Spleen (tissue), 11 donors: Measurements from ENCODE around the gene FASN. TPM values are rescaled to one million over a fixed set of nuclear protein-coding genes. Genes with fewer than 3 reads are reported as not detected.
A peak's percentile ranks its signal among the peaks of the same experiment; 100 is the strongest.

Source experiments
- DNase-seq: peaks from one replicate; pipeline ENCODE4 v3.0.0-alpha.2; 2020
- H3K27ac ChIP-seq, 8 donors: fragments of 200-600 bp; sonication (generic) in 7 of 8; 1 replicate in 4 of 8; 2 replicates in 4 of 8; pipeline versions ENCODE4 v1.5.0 to v1.8.0; 2016 to 2021; ENCODE audit warnings: inconsistent platforms in 4 of 8, mild to moderate bottlenecking in 4 of 8, moderate library complexity in 1 of 8
- H3K27me3 ChIP-seq, 7 donors: fragments of 200-600 bp; sonication (generic) in 6 of 7; replicated peaks in 1 of 7; 1 replicate in 4 of 7; 2 replicates in 3 of 7; pipeline versions ENCODE4 v1.5.0 to v1.8.0; 2016 to 2021; ENCODE audit warnings: inconsistent platforms in 3 of 7, mild to moderate bottlenecking in 1 of 7
- H3K36me3 ChIP-seq, 6 donors: fragments of 200-600 bp; sonication (generic) in 5 of 6; 1 replicate in 4 of 6; 2 replicates in 2 of 6; pipeline versions ENCODE4 v1.5.0 to v1.8.0; 2016 to 2021; ENCODE audit warnings: inconsistent platforms in 2 of 6
- H3K4me1 ChIP-seq, 6 donors: fragments of 200-600 bp; sonication (generic) in 5 of 6; 1 replicate in 3 of 6; 2 replicates in 3 of 6; pipeline versions ENCODE4 v1.5.0 to v1.8.0; 2016 to 2021; ENCODE audit warnings: inconsistent platforms in 3 of 6
- H3K4me3 ChIP-seq, 8 donors: fragments of 200-600 bp; sonication (generic) in 7 of 8; 1 replicate in 4 of 8; 2 replicates in 4 of 8; pipeline versions ENCODE4 v1.5.0 to v1.8.0; 2016 to 2021; ENCODE audit warnings: inconsistent platforms in 4 of 8, mild to moderate bottlenecking in 4 of 8, moderate library complexity in 2 of 8
- H3K9me3 ChIP-seq, 8 donors: fragments of 200-600 bp; sonication (generic) in 7 of 8; 1 replicate in 4 of 8; 2 replicates in 4 of 8; pipeline versions ENCODE4 v1.5.0 to v1.8.0; 2016 to 2021; ENCODE audit warnings: inconsistent platforms in 4 of 8
- POLR2A ChIP-seq, 3 donors: fragments of 450-650 bp; IDR thresholded peaks; one replicate each; pipeline ENCODE4 v1.5.1; 2017; ENCODE audit warnings: antibody characterized with exemption in 3 of 3, mild to moderate bottlenecking in 1 of 3
- POLR2AphosphoS5 ChIP-seq, 3 donors: sonication (generic); formaldehyde crosslinking; IDR thresholded peaks; one replicate each; pipeline ENCODE4 v1.5.1; 2017; ENCODE audit warnings: antibody characterized with exemption in 3 of 3
- WGBS, 5 donors: extraction: QIAGEN DNeasy Blood & Tissue Kit in 3 of 5; methylation state at CpG; one replicate each; pipeline versions ENCODE4 v1.1.5 to v1.1.7; 2013 to 2018; 5-methylcytosine and 5-hydroxymethylcytosine counted together
- intact Hi-C: fragments of 100-400 bp; cut with DNase I; formaldehyde crosslinking; loops from one replicate; pipeline ENCODE4 v1.15.0; 2023; ENCODE audit warnings: low total_unique reads
- polyA plus RNA-seq, 3 donors: library from polyadenylated mRNA; stranded (reverse); fragments of 200-250 nt; gene quantifications; one replicate each; pipeline ENCODE4 v1.2.1, GENCODE V29; 2013
- total RNA-seq, 7 donors: library from RNA; depleted of rRNA in 3 of 7; stranded (reverse); fragments of >200 nt in 3 of 7; fragmentation: NEBNext Ultra II Directional in 4 of 7; extraction: Animal tissue kit (Norgen Biotek cat#: 25700) in 4 of 7; gene quantifications; one replicate each; pipeline versions ENCODE4 v1.1.0 to v1.2.1, GENCODE V29; 2016 to 2021
- TF ChIP-seq, protein P1 (sequence below), 11 experiments: fragments of 200-600 bp in 7 of 11; fragments of 450-650 bp in 4 of 11; sonication (generic) in 4 of 11; IDR thresholded peaks in 8 of 11; conservative IDR thresholded peaks in 3 of 11; 1 replicate in 7 of 11; 2 replicates in 4 of 11; pipeline versions ENCODE4 v1.4.0 to v1.8.0; 2016 to 2021; ENCODE audit warnings: antibody characterized with exemption in 11 of 11, inconsistent platforms in 4 of 11, mild to moderate bottlenecking in 1 of 11
- donor health status: healthy with polysubstance abuse.
- donor health status: DM: no; HTN: no; CAD: no; lungs with moderate emphysema.
- donor health status: DM: no; HTN: no; CAD: no.
- donor health status: Bipolar disorder and iron deficiency.
- donor health status: healthy.
- donor health status: DM: no; HTN: no; CAD: no.
- donor health status: DM: yes; HTN: yes; CAD: no.

The FASN gene
- total and polyA plus RNA-seq, 10 donors, result 9.3 to 45.2 (median 21.3) TPM

DNA sequence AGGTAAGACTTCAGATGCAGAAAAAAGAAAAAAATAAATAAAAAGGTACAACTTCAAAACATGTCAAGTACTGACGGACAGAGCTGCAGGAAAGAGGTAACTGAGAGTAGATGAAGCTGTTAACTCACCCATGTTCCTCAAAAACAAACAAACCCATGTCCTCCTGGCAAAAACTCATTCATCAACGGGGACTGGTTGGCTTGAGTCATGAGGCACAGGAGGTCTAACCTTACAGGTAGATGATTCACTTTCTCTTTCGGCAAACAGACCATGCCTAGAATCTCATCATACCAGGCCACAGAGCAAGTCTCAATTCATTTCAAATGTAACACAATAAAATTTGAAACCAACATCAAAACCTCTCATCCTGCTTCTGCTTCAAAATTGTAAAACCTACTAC is 12.3 kb upstream of the FASN start:
- Histone ChIP-seq H3K27me3 (no peaks in the 10 kb centered on the region), H3K27ac (no peak overlapping the region), H3K36me3 (peaks cover 0 to 27% (median 0%) of the 10 kb centered on the region in 6 donors), H3K9me3 (no peaks in the 10 kb centered on the region), H3K4me1 (peaks cover 15 to 27% (median 23%) of the 10 kb centered on the region in 6 donors), H3K4me3 (no peak overlapping the region)
- DNase-seq, result no peak
- TF ChIP-seq POLR2A (IDR thresholded peaks at IDR 0.05), result no peak
- TF ChIP-seq POLR2AphosphoS5 (IDR thresholded peaks at IDR 0.05), result no peak
- TF ChIP-seq, protein P1, sequence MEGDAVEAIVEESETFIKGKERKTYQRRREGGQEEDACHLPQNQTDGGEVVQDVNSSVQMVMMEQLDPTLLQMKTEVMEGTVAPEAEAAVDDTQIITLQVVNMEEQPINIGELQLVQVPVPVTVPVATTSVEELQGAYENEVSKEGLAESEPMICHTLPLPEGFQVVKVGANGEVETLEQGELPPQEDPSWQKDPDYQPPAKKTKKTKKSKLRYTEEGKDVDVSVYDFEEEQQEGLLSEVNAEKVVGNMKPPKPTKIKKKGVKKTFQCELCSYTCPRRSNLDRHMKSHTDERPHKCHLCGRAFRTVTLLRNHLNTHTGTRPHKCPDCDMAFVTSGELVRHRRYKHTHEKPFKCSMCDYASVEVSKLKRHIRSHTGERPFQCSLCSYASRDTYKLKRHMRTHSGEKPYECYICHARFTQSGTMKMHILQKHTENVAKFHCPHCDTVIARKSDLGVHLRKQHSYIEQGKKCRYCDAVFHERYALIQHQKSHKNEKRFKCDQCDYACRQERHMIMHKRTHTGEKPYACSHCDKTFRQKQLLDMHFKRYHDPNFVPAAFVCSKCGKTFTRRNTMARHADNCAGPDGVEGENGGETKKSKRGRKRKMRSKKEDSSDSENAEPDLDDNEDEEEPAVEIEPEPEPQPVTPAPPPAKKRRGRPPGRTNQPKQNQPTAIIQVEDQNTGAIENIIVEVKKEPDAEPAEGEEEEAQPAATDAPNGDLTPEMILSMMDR (IDR thresholded peaks at IDR 0.05 in 8 of 11, conservative IDR thresholded peaks at IDR 0.05 in 3 of 11), result no peak
- WGBS, 5 donors, result 78 to 86% (median 81%) methylated on average over 3 of the region's 3 CpGs
- intact Hi-C loops, result no loop called here

DNA sequence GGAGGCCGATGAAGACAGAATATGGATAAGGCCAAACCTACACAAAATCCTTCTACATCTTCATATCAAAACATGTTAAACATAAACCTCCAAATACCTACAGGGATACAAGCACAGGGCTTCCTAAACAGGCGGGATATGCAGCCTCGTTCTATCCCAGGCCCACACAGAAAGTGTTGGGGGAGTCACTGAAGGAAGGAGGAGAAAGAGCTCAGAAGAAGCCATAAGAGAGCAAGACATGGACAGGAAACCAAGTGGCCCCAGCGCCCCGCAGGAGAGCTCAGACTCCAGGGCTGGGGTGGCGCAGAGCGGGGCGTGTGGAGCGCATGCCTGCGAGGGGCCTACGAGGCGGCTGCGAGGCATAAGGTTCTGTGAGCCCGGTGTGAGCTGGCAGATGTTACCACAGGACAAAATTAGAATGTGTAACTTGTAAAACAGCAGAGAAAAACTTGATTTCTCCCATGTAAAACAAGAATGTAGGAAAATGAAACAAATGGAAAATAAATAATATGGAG is 11.0 kb upstream of the FASN start:
- Histone ChIP-seq H3K27ac (no peak overlapping the region), H3K4me1 (peaks cover 15 to 39% (median 29%) of the 10 kb centered on the region in 6 donors), H3K4me3 (no peak overlapping the region), H3K9me3 (no peaks in the 10 kb centered on the region), H3K36me3 (peaks cover 0 to 23% (median 0%) of the 10 kb centered on the region in 6 donors), H3K27me3 (no peaks in the 10 kb centered on the region)
- no peak for DNase-seq
- TF ChIP-seq POLR2AphosphoS5 (IDR thresholded peaks at IDR 0.05), result no peak
- TF ChIP-seq, protein P1 (IDR thresholded peaks at IDR 0.05 in 8 of 11, conservative IDR thresholded peaks at IDR 0.05 in 3 of 11), result no peak
- TF ChIP-seq POLR2A (IDR thresholded peaks at IDR 0.05), result no peak
- WGBS, 5 donors, result 88 to 90% (median 90%) methylated on average over 14 of the region's 14 CpGs
- intact Hi-C loops, result loop anchor here (10.0 kb wide), 1 partner anchor 64 kb away; no protein-coding TSS in a partner anchor

DNA sequence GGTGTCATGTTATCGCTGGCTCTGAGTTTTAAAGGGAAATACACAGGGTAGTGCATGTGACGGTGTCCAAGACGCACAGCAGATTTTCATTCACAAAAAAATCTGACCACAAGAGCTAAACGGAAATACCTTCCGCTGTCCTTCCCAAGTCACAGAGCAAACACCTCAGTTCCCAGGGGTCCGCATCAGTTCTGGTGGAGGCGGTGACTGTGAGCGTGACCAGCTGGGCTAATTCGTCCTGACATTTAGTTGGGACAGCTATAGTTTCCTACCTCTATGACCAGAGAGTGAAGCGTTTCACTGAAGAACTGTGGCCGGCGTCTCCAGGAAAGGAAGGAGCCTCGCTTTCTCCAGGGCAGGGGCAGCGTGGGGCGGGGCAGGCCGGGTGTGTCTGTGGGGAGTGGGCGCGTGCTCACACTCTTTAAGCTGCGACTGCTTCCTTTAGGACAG is 10.5 kb upstream of the FASN start:
- Histone ChIP-seq H3K4me1 (peaks cover 15 to 44% (median 29%) of the 10 kb centered on the region in 6 donors), H3K27ac (no peak overlapping the region), H3K4me3 (no peak overlapping the region), H3K36me3 (peaks cover 0 to 18% (median 0%) of the 10 kb centered on the region in 6 donors), H3K9me3 (no peaks in the 10 kb centered on the region), H3K27me3 (no peaks in the 10 kb centered on the region)
- DNase-seq, result no peak
- 82 to 89% (median 87%) methylated on average over 19 of the region's 19 CpGs for WGBS, 5 donors
- intact Hi-C loops, result loop anchor here (10.0 kb wide), 1 partner anchor 64 kb away; no protein-coding TSS in a partner anchor
- TF ChIP-seq POLR2AphosphoS5 (IDR thresholded peaks at IDR 0.05), result no peak
- TF ChIP-seq POLR2A (IDR thresholded peaks at IDR 0.05), result no peak
- TF ChIP-seq, protein P1 (IDR thresholded peaks at IDR 0.05 in 8 of 11, conservative IDR thresholded peaks at IDR 0.05 in 3 of 11), result no peak

DNA sequence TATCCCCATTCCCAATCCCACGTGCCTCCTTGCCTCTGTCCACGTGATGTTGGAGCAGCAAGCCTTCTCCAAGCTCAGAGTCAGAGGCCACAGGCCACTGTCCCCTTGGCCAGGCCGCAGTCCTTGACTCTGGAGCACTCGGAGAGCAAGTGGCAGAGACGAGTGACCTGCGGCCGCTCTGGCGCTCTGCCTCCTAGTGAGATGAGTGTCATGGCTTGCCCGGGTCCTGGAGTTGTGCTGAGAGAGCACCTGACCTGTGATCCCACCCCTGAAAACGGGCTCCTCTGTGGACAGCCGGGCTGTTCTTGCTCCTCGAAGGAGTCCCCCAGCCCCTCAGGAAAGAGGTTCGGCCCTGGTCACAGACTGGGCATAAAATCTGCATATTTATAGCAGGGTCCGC is 10.0 kb upstream of the FASN start:
- Histone ChIP-seq H3K27ac (no peak overlapping the region), H3K4me3 (no peak overlapping the region), H3K9me3 (no peaks in the 10 kb centered on the region), H3K27me3 (no peaks in the 10 kb centered on the region), H3K36me3 (peaks cover 0 to 14% (median 0%) of the 10 kb centered on the region in 6 donors), H3K4me1 (peaks cover 15 to 44% (median 29%) of the 10 kb centered on the region in 6 donors)
- intact Hi-C loops, result loop anchor here (10.0 kb wide), 1 partner anchor 63 kb away; no protein-coding TSS in a partner anchor
- 87 to 92% (median 90%) methylated on average over 14 of the region's 14 CpGs for WGBS, 5 donors
- peak in 1 of 3 donors; percentile 9 for TF ChIP-seq POLR2AphosphoS5 (IDR thresholded peaks at IDR 0.05)
- TF ChIP-seq, protein P1 (IDR thresholded peaks at IDR 0.05 in 8 of 11, conservative IDR thresholded peaks at IDR 0.05 in 3 of 11), result no peak
- no peak for DNase-seq
